Glomerular endothelial cell (primary cell): Measurements from ENCODE around the gene CHGA. TPM values are rescaled to one million over a fixed set of nuclear protein-coding genes. Genes with fewer than 3 reads are reported as not detected.

Source experiments
- DNase-seq: peaks from one replicate; pipeline ENCODE4 v3.0.0-alpha.2; 2011; ENCODE audit warnings: low read depth, low spot score; ENCODE audit errors: extremely low read depth
- total RNA-seq: library from RNA; depleted of rRNA; stranded (reverse); fragments of >200 nt; gene quantifications from 2 replicates; pipeline ENCODE4 v1.2.3, GENCODE V29; 2015

Gene CHGA
- total RNA-seq, 1 donor from 2014 or later, result 5.3 TPM

GRCh38 chr14:92903359-92903758 lies 19.6 kb upstream of the CHGA start:
- no peak for DNase-seq

DNA sequence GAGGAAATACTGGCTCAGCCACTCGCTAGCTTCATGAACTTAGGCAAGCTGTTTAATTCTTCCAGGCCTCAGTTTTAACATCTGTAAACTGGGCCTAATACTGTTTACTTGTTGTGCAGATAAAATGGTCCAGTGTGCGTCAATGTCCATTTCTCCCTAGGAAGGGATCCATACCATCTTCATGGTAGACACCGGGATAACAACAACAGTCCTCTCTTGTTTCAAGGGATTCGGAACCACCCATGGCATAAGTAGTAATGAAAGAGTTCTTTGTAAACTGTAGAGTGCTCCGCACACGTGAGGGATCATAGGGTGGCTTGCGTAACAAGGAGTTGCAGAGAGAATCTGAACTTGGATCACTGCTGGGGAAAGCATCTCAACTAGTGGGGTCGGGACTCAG lies 17.3 kb upstream of the CHGA start:
- DNase-seq, result no peak

- no peak for DNase-seq
These were observed 16.5 kb upstream of the CHGA start for GRCh38 chr14:92906420-92906819.

DNA sequence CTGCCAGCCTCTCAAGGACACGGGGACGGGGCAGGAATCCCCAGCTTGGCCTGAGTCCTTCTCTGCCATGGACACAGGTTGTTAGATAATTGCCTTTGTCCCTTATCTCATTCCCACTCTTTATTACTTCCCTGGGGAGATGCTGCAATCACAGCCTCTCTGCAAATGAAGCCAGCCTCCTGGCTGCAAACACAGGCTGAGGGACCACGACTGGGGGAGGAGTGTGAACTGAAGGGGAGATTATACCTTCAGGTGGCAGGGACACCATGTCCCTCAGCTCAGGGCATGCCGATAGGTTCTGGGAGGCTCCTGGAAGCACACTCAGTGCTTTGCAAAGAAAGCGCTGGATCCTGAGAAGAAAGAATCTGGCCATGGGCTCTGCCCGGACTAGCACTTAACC lies 16.1 kb upstream of the CHGA start:
- DNase-seq, result no peak

DNA sequence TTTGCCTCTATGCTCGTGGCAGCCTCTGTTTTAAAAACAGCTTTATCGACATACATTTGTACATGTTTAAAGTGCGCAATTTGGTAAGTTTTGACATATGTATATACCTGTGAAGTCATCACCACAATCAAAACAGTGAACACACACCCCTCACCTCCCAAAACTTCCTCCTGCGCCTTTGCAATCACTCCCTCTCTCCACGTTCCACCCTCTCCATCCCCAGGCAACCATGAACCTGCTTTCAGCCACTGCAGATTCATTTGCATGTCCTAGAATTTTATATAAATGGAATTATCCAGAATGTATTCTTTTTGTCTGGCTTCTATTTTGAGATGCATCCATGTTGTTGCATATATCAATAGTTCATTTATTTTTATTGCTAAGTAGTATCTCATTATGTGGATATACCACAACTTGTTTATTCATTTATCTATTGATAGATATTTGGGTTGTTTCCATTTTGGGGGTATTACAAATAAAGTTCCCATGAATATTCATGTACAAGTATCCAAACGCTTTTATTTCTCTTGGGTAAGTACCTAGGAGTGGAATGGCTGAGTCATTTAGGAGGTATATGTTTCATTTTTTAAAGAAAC lies 15.5 kb upstream of the CHGA start:
- DNase-seq, result no peak

DNA sequence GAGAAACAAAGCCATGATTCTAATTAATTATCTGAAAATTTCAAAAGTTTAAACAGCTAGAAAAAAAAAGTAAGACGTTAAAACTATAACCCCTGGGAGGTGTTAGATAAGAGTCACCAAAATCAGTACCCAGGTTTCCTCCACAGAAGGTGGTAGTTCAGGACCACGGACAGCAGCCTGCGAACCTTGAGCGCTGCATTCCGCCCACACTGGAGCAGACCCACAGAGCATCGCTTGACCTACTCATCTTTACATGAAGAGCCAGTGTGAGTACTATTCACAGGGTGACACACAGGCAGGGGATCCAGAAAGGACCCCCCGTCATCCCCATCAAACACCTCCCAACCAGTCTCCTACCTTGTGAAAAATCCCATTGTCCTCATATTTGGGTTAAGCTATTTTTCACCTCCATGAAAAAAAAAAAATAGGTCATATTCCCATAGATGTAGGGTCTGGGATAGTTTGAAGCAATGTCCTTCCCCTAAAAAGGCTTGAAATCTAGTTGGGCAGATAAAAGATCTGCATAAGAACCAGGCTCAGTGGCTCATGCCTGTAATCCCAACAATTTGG lies 8.8 kb upstream of the CHGA start:
- DNase-seq, result no peak

DNA sequence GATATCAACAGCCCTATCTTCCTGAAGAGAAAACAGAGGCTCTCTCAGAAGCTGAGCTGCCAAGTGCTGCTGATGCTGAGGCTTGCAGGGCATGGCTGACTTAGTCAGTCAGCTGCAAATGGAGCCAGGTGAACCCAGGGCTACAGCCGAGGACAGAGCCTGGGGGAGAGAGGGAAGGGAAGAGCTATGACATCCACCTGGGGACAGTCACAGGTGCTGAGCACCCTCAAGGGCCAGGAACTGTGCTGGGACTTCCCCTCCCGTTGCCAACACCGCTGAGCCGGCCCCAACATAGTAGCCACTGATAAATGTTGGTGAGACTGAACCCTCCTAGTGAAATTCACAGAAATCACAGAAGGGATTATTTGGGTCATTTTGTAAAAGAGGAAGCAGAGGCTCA lies 6.7 kb upstream of the CHGA start:
- no peak for DNase-seq

DNA sequence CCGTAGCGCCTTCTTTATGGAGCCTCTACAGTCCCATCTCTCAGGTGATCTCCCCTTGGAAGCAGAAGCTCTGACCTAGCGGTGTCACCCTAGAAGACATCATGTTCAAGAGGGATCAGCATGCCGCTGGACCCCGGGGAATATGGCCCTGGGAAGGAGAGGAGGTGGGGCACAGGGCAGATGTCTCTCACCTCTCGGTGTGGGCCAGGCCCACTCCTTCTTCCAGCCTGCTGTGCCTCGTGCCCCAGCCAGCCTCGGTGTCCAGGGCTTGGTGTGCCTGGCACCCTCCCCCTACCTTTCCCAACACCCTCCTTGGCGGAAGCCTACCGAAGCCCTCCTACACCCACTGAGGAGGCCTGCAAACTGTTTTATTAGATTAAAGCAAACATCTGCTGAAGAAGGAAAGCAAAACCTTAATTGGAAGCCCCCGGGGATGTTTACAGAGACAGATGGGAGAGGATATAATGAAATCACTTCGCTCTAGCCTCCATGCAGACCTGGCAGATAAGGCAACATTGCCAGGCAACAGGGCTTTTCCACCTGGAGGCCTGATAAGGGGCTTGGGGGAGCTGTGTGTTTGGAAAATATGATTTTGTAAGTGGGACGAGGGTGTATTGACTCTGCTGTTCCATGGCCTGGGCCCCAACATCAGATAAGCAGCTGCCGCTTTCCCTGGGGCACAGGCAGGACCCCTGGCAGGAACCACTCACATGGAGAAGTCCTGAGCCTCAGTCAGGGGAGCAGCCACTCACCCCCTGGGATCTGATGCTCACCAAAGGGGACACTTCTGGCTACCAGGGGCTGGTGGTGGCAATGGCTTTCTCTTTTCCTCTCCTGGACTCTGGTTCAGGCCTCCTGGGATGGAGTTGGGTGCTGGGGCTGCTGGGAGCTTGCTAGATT lies 5.7 kb upstream of the CHGA start:
- DNase-seq, result no peak

GRCh38 chr14:92917956-92918355 lies 5.0 kb upstream of the CHGA start:
- no peak for DNase-seq

DNA sequence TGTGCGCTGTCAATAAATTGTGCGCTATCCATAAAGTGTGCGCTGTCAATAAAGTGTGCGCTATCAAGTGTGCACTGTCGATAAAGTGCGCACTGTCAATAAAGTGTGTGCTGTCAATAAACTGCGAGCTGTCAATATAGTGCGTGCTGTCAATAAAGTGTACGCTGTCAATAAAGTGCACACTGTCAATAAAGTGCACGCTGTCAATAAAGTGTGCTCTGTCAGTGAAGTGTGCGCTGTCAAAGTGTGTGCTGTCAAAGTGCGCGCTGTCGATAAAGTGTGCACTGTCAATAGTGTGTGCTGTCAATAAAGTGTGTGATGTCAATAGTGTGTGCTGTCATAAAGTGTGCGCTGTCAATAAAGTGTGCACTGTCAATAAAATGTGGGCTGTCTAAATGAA lies 2.9 kb upstream of the CHGA start:
- no peak for DNase-seq

- no peak for DNase-seq
These were observed 705 bp upstream of the CHGA start for GRCh38 chr14:92922155-92922735.

DNA sequence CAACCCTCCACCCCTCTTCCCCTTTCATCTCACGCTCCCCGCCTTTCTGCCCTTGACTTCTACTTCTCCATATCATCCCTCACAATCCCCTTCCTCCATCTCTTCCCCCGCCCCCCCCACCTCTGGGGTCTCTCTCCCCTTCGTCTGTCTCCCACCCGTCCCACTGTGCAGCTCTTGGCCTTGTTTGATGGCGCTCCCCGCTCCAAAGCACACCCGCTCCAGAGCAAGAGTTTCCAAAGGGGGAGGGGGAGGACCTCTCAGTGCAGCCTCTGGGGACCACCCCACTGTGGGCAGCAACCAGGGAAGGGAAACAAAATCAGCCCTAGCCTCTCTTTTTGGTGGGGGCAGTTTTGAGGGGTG lies 774 bp downstream of the CHGA start:
- no peak for DNase-seq

- DNase-seq, result no peak
These were observed 1.3 kb downstream of the CHGA start for GRCh38 chr14:92924247-92924646.

- no peak for DNase-seq
These were observed 2.5 kb downstream of the CHGA start for GRCh38 chr14:92925446-92925845.

GRCh38 chr14:92926180-92926845 lies 3.4 kb downstream of the CHGA start:
- no peak for DNase-seq

- DNase-seq, result no peak
These were observed 4.0 kb downstream of the CHGA start for GRCh38 chr14:92926931-92927330.

DNA sequence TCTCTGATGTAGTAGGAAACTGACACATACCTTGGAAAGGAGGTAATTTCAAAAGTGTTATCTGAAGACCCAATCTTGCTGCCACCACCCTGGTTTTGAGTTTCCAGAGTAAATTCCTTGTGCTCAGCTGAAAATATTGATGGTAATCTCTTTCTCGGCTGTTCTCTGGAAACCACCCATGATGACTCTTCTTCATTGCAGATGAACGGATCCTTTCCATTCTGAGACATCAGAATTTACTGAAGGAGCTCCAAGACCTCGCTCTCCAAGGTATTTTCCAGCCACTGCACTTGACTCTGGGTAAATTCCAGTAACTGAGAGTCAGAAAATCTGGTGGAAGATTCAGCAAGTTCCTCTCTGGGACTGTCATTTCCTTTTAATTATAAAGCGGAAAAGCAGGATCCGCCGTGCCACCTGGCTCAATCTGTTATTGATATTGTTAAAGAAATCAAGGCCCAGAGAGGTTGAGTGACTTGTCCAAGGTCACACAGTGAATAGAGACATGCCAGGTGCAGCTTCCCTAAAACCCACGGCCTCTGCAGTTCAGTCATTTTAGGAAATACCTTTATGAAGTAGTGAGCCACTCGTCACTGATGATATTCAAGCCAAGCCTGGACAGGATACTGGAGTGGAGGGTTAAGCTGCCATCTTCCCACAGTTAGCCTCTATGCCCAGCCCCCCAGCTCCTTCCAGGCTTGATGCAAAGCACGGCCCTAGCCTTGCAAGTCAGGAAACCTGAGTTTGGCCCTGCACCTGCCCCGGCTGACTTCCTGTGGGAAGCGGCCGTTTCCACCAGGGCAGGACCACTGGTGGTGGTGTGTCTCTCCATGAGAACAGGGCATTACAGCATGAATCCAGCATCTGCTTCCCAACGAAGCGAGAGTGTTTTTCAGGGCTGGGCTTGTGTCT lies 4.7 kb downstream of the CHGA start:
- DNase-seq, result no peak

- DNase-seq, result no peak
These were observed 5.3 kb downstream of the CHGA start for GRCh38 chr14:92928258-92928629.

GRCh38 chr14:92928961-92929688 lies 6.2 kb downstream of the CHGA start:
- no peak for DNase-seq
